ENCODE measurements around the gene MLC1.

The MLC1 gene

GRCh38 chr22:50032109-50032871 lies 52.9 kb downstream of the MLC1 start:
- Histone ChIP-seq H2AK5ac (ENCODE audit: low read length, severe bottlenecking) (no peak overlapping the region), H3K9me3 (ENCODE audit: control insufficient read depth, low read length) (no peaks in the 10 kb centered on the region), H3K23ac (ENCODE audit: low read length in 2 of 2) (no peak overlapping the region), H2BK5ac (ENCODE audit: low read depth, low read length, poor library complexity, severe bottlenecking) (no peak overlapping the region), H2AFZ (ENCODE audit: low read depth, low read length) (no peak overlapping the region), H2BK15ac (ENCODE audit: low read depth, poor library complexity, severe bottlenecking) (no peak overlapping the region), H4K91ac (ENCODE audit: low read length) (no peak overlapping the region), H3K18ac (ENCODE audit: low read depth in 1 of 2, low read length in 2 of 2) (no peak overlapping the region), H3K9ac (ENCODE audit: low read length) (no peak overlapping the region), H3K27me3 (ENCODE audit: control insufficient read depth in 1 of 2, insufficient read depth in 1 of 2, low read length in 2 of 2) (peaks cover 11 to 60% of the 10 kb centered on the region in 2 experiments), H3K4me3 (ENCODE audit: insufficient read depth in 1 of 2, low read depth in 1 of 2, low read length in 2 of 2) (no peak overlapping the region), H3K4me2 (ENCODE audit: low read length, poor library complexity, severe bottlenecking) (no peak overlapping the region), H3K36me3 (ENCODE audit: control insufficient read depth in 1 of 2, insufficient read depth in 2 of 2, low read depth in 1 of 2, low read length in 2 of 2) (no peaks in the 10 kb centered on the region), H3K4me1 (ENCODE audit: control insufficient read depth, insufficient read depth, low read depth, low read length) (peaks cover 5% of the 10 kb centered on the region), H2BK120ac (ENCODE audit: low read depth, low read length) (no peak overlapping the region), H3K27ac (ENCODE audit: low read length, poor library complexity, severe bottlenecking) (no peak overlapping the region), H3K4ac (ENCODE audit: low read depth in 1 of 2, low read length in 2 of 2) (no peak overlapping the region), H3K79me1 (replicated peaks; ENCODE audit: low read length, poor library complexity, severe bottlenecking) (no peaks in the 10 kb centered on the region), H4K8ac (ENCODE audit: low read length) (no peak overlapping the region), H2BK12ac (ENCODE audit: low read length in 2 of 2) (no peak overlapping the region), H3K14ac (ENCODE audit: low read length in 2 of 2) (no peak overlapping the region)
- no peak for DNase-seq
- 78% methylated on average over 24 of the region's 24 CpGs for WGBS

GRCh38 chr22:50031189-50032091 lies 53.8 kb downstream of the MLC1 start:
- H3K9ac ChIP-seq (ENCODE audit: low read length): no peak overlapping the region
- no peak overlapping the region for H2BK120ac ChIP-seq (ENCODE audit: low read depth, low read length)
- H2AFZ ChIP-seq (ENCODE audit: low read depth, low read length): no peak overlapping the region
- H3K23ac ChIP-seq (ENCODE audit: low read length in 2 of 2): no peak overlapping the region
- H3K27me3 ChIP-seq (ENCODE audit: control insufficient read depth in 1 of 2, insufficient read depth in 1 of 2, low read length in 2 of 2): peaks cover 11 to 62% of the 10 kb centered on the region in 2 experiments
- no peak overlapping the region for H4K91ac ChIP-seq (ENCODE audit: low read length)
- no peak overlapping the region for H2BK5ac ChIP-seq (ENCODE audit: low read depth, low read length, poor library complexity, severe bottlenecking)
- no peak overlapping the region for H2BK12ac ChIP-seq (ENCODE audit: low read length in 2 of 2)
- H3K27ac ChIP-seq (ENCODE audit: low read length, poor library complexity, severe bottlenecking): no peak overlapping the region
- H3K79me1 ChIP-seq (replicated peaks; ENCODE audit: low read length, poor library complexity, severe bottlenecking): no peaks in the 10 kb centered on the region
- no peak overlapping the region for H3K4ac ChIP-seq (ENCODE audit: low read depth in 1 of 2, low read length in 2 of 2)
- no peak overlapping the region for H4K8ac ChIP-seq (ENCODE audit: low read length)
- no peak overlapping the region for H2AK5ac ChIP-seq (ENCODE audit: low read length, severe bottlenecking)
- no peak overlapping the region for H3K4me2 ChIP-seq (ENCODE audit: low read length, poor library complexity, severe bottlenecking)
- WGBS: 94% methylated on average over 49 of the region's 49 CpGs
- DNase-seq: no peak
- H3K36me3 ChIP-seq (ENCODE audit: control insufficient read depth in 1 of 2, insufficient read depth in 2 of 2, low read depth in 1 of 2, low read length in 2 of 2): no peaks in the 10 kb centered on the region
- H3K4me3 ChIP-seq (ENCODE audit: insufficient read depth in 1 of 2, low read depth in 1 of 2, low read length in 2 of 2): peak overlapping the region in 1 of 2 experiments; percentile 26
- no peak overlapping the region for H2BK15ac ChIP-seq (ENCODE audit: low read depth, poor library complexity, severe bottlenecking)
- H3K14ac ChIP-seq (ENCODE audit: low read length in 2 of 2): no peak overlapping the region
- no peak overlapping the region for H3K18ac ChIP-seq (ENCODE audit: low read depth in 1 of 2, low read length in 2 of 2)
- H3K9me3 ChIP-seq (ENCODE audit: control insufficient read depth, low read length): no peaks in the 10 kb centered on the region
- peaks cover 5% of the 10 kb centered on the region for H3K4me1 ChIP-seq (ENCODE audit: control insufficient read depth, insufficient read depth, low read depth, low read length)

GRCh38 chr22:50030297-50031188 lies 54.7 kb downstream of the MLC1 start:
- Histone ChIP-seq H2AK5ac (ENCODE audit: low read length, severe bottlenecking) (no peak overlapping the region), H3K4ac (ENCODE audit: low read depth in 1 of 2, low read length in 2 of 2) (no peak overlapping the region), H2AFZ (ENCODE audit: low read depth, low read length) (no peak overlapping the region), H3K14ac (ENCODE audit: low read length in 2 of 2) (no peak overlapping the region), H2BK5ac (ENCODE audit: low read depth, low read length, poor library complexity, severe bottlenecking) (no peak overlapping the region), H3K4me1 (ENCODE audit: control insufficient read depth, insufficient read depth, low read depth, low read length) (peaks cover 5% of the 10 kb centered on the region), H3K36me3 (ENCODE audit: control insufficient read depth in 1 of 2, insufficient read depth in 2 of 2, low read depth in 1 of 2, low read length in 2 of 2) (no peaks in the 10 kb centered on the region), H3K27me3 (ENCODE audit: control insufficient read depth in 1 of 2, insufficient read depth in 1 of 2, low read length in 2 of 2) (peaks cover 14 to 62% of the 10 kb centered on the region in 2 experiments), H3K4me2 (ENCODE audit: low read length, poor library complexity, severe bottlenecking) (no peak overlapping the region), H3K79me1 (replicated peaks; ENCODE audit: low read length, poor library complexity, severe bottlenecking) (no peaks in the 10 kb centered on the region), H2BK12ac (ENCODE audit: low read length in 2 of 2) (no peak overlapping the region), H2BK120ac (ENCODE audit: low read depth, low read length) (no peak overlapping the region), H3K27ac (ENCODE audit: low read length, poor library complexity, severe bottlenecking) (no peak overlapping the region), H3K9me3 (ENCODE audit: control insufficient read depth, low read length) (no peaks in the 10 kb centered on the region), H2BK15ac (ENCODE audit: low read depth, poor library complexity, severe bottlenecking) (no peak overlapping the region), H3K9ac (ENCODE audit: low read length) (no peak overlapping the region), H3K23ac (ENCODE audit: low read length in 2 of 2) (no peak overlapping the region), H3K18ac (ENCODE audit: low read depth in 1 of 2, low read length in 2 of 2) (no peak overlapping the region), H4K8ac (ENCODE audit: low read length) (no peak overlapping the region), H4K91ac (ENCODE audit: low read length) (no peak overlapping the region), H3K4me3 (ENCODE audit: insufficient read depth in 1 of 2, low read depth in 1 of 2, low read length in 2 of 2) (no peak overlapping the region)
- WGBS: 32% methylated on average over 51 of the region's 52 CpGs
- peak; percentile 61 for DNase-seq

Measured in mesenchymal stem cell (in vitro differentiated cells and primary cell).